ENCODE measurements around the gene STPG3.

STPG3 gene

GRCh38 chr9:137253717-137254623, 2.9 kb downstream of the STPG3 start:
- Histone ChIP-seq H3K36me3 (ENCODE audit: control insufficient read depth in 1 of 2, insufficient read depth in 2 of 2, low read depth in 1 of 2, low read length in 2 of 2) (peaks cover 8 to 26% of the 10 kb centered on the region in 2 experiments), H4K91ac (ENCODE audit: low read length) (no peak overlapping the region), H4K8ac (ENCODE audit: low read length) (peak overlapping the region; percentile 35), H3K4me2 (ENCODE audit: low read length, poor library complexity, severe bottlenecking) (peak overlapping the region; percentile 92), H2BK15ac (ENCODE audit: low read depth, poor library complexity, severe bottlenecking) (no peak overlapping the region), H3K79me1 (replicated peaks; ENCODE audit: low read length, poor library complexity, severe bottlenecking) (peaks cover 11% of the 10 kb centered on the region), H3K9me3 (ENCODE audit: control insufficient read depth, low read length) (no peaks in the 10 kb centered on the region), H2BK5ac (ENCODE audit: low read depth, low read length, poor library complexity, severe bottlenecking) (no peak overlapping the region), H3K14ac (ENCODE audit: low read length in 2 of 2) (no peak overlapping the region), H3K9ac (ENCODE audit: low read length) (peak overlapping the region; percentile 88), H2BK120ac (ENCODE audit: low read depth, low read length) (peak overlapping the region; percentile 56), H3K18ac (ENCODE audit: low read depth in 1 of 2, low read length in 2 of 2) (peak overlapping the region; percentile 84 to 86), H2BK12ac (ENCODE audit: low read length in 2 of 2) (no peak overlapping the region), H3K27me3 (ENCODE audit: control insufficient read depth in 1 of 2, insufficient read depth in 1 of 2, low read length in 2 of 2) (peaks cover 0 to 5% of the 10 kb centered on the region in 2 experiments), H3K27ac (ENCODE audit: low read length, poor library complexity, severe bottlenecking) (no peak overlapping the region), H2AK5ac (ENCODE audit: low read length, severe bottlenecking) (no peak overlapping the region), H3K4ac (ENCODE audit: low read depth in 1 of 2, low read length in 2 of 2) (peak overlapping the region; percentile 54 to 93), H2AFZ (ENCODE audit: low read depth, low read length) (no peak overlapping the region), H3K4me3 (ENCODE audit: insufficient read depth in 1 of 2, low read depth in 1 of 2, low read length in 2 of 2) (peak overlapping the region; percentile 88 to 93), H3K23ac (ENCODE audit: low read length in 2 of 2) (peak overlapping the region in 1 of 2 experiments; percentile 75), H3K4me1 (ENCODE audit: control insufficient read depth, insufficient read depth, low read depth, low read length) (peaks cover 36% of the 10 kb centered on the region)
- DNase-seq = peak; percentile 23
- WGBS = 69% methylated on average over 21 of the region's 21 CpGs

GRCh38 chr9:137254624-137255447, 3.8 kb downstream of the STPG3 start, which contains the start of gene NELFB:
Gene NELFB (plus strand): TSS chr9:137255327.
- H2BK120ac ChIP-seq (ENCODE audit: low read depth, low read length) = peak within 1 kb of the TSS; percentile 85
- peak within 1 kb of the TSS; percentile 85 for H2AFZ ChIP-seq (ENCODE audit: low read depth, low read length)
- H2AK5ac ChIP-seq (ENCODE audit: low read length, severe bottlenecking) = no peak within 1 kb of the TSS
- no peaks in the 10 kb centered on the region for H3K27me3 ChIP-seq (ENCODE audit: control insufficient read depth in 1 of 2, insufficient read depth in 1 of 2, low read length in 2 of 2)
- H3K79me1 ChIP-seq (replicated peaks; ENCODE audit: low read length, poor library complexity, severe bottlenecking) = peaks cover 14% of the 10 kb centered on the region
- H2BK15ac ChIP-seq (ENCODE audit: low read depth, poor library complexity, severe bottlenecking) = peak within 1 kb of the TSS; percentile 93
- H3K23ac ChIP-seq (ENCODE audit: low read length in 2 of 2) = peak within 1 kb of the TSS in 1 of 2 experiments; percentile 75
- peaks cover 36% of the 10 kb centered on the region for H3K4me1 ChIP-seq (ENCODE audit: control insufficient read depth, insufficient read depth, low read depth, low read length)
- H3K14ac ChIP-seq (ENCODE audit: low read length in 2 of 2) = peak within 1 kb of the TSS in 1 of 2 experiments; percentile 93
- peak within 1 kb of the TSS; percentile 84 to 86 for H3K18ac ChIP-seq (ENCODE audit: low read depth in 1 of 2, low read length in 2 of 2)
- peak within 1 kb of the TSS; percentile 92 for H3K4me2 ChIP-seq (ENCODE audit: low read length, poor library complexity, severe bottlenecking)
- peak; percentile 81 for DNase-seq
- WGBS = under 1% methylated on average over 44 of the region's 105 CpGs
- H3K36me3 ChIP-seq (ENCODE audit: control insufficient read depth in 1 of 2, insufficient read depth in 2 of 2, low read depth in 1 of 2, low read length in 2 of 2) = peaks cover 12 to 31% of the 10 kb centered on the region in 2 experiments
- peak within 1 kb of the TSS; percentile 40 for H2BK5ac ChIP-seq (ENCODE audit: low read depth, low read length, poor library complexity, severe bottlenecking)
- H4K91ac ChIP-seq (ENCODE audit: low read length) = peak within 1 kb of the TSS; percentile 85
- peak within 1 kb of the TSS; percentile 56 for H4K8ac ChIP-seq (ENCODE audit: low read length)
- H3K4ac ChIP-seq (ENCODE audit: low read depth in 1 of 2, low read length in 2 of 2) = peak within 1 kb of the TSS; percentile 91 to 93
- peak within 1 kb of the TSS; percentile 93 to 97 for H3K4me3 ChIP-seq (ENCODE audit: insufficient read depth in 1 of 2, low read depth in 1 of 2, low read length in 2 of 2)
- H2BK12ac ChIP-seq (ENCODE audit: low read length in 2 of 2) = peak within 1 kb of the TSS in 1 of 2 experiments; percentile 32
- peak within 1 kb of the TSS; percentile 90 for H3K9ac ChIP-seq (ENCODE audit: low read length)
- no peaks in the 10 kb centered on the region for H3K9me3 ChIP-seq (ENCODE audit: control insufficient read depth, low read length)
- H3K27ac ChIP-seq (ENCODE audit: low read length, poor library complexity, severe bottlenecking) = no peak within 1 kb of the TSS

GRCh38 chr9:137255448-137256114, 4.5 kb downstream of the STPG3 start:
- DNase-seq = peak; percentile 56
- Histone ChIP-seq H4K8ac (ENCODE audit: low read length) (peak overlapping the region; percentile 56), H3K18ac (ENCODE audit: low read depth in 1 of 2, low read length in 2 of 2) (peak overlapping the region; percentile 75 to 81), H2AK5ac (ENCODE audit: low read length, severe bottlenecking) (no peak overlapping the region), H4K91ac (ENCODE audit: low read length) (peak overlapping the region; percentile 21), H2BK5ac (ENCODE audit: low read depth, low read length, poor library complexity, severe bottlenecking) (no peak overlapping the region), H2BK12ac (ENCODE audit: low read length in 2 of 2) (peak overlapping the region in 1 of 2 experiments; percentile 29), H3K9me3 (ENCODE audit: control insufficient read depth, low read length) (no peaks in the 10 kb centered on the region), H3K4ac (ENCODE audit: low read depth in 1 of 2, low read length in 2 of 2) (peak overlapping the region; percentile 83 to 91), H3K27ac (ENCODE audit: low read length, poor library complexity, severe bottlenecking) (no peak overlapping the region), H3K4me2 (ENCODE audit: low read length, poor library complexity, severe bottlenecking) (peak overlapping the region; percentile 89), H3K36me3 (ENCODE audit: control insufficient read depth in 1 of 2, insufficient read depth in 2 of 2, low read depth in 1 of 2, low read length in 2 of 2) (peaks cover 12 to 33% of the 10 kb centered on the region in 2 experiments), H3K9ac (ENCODE audit: low read length) (peak overlapping the region; percentile 90), H3K79me1 (replicated peaks; ENCODE audit: low read length, poor library complexity, severe bottlenecking) (peaks cover 14% of the 10 kb centered on the region), H2BK120ac (ENCODE audit: low read depth, low read length) (peak overlapping the region; percentile 85), H3K14ac (ENCODE audit: low read length in 2 of 2) (peak overlapping the region in 1 of 2 experiments; percentile 93), H3K23ac (ENCODE audit: low read length in 2 of 2) (peak overlapping the region in 1 of 2 experiments; percentile 1), H2BK15ac (ENCODE audit: low read depth, poor library complexity, severe bottlenecking) (peak overlapping the region; percentile 83), H3K27me3 (ENCODE audit: control insufficient read depth in 1 of 2, insufficient read depth in 1 of 2, low read length in 2 of 2) (no peaks in the 10 kb centered on the region), H3K4me1 (ENCODE audit: control insufficient read depth, insufficient read depth, low read depth, low read length) (peaks cover 34% of the 10 kb centered on the region), H3K4me3 (ENCODE audit: insufficient read depth in 1 of 2, low read depth in 1 of 2, low read length in 2 of 2) (peak overlapping the region; percentile 93 to 97), H2AFZ (ENCODE audit: low read depth, low read length) (peak overlapping the region; percentile 53)
- 5% methylated on average over 45 of the region's 51 CpGs for WGBS

Measured in mesenchymal stem cell (in vitro differentiated cells and primary cell).